ENCODE measurements around the gene CFAP54.

GRCh38 chr12:96743606-96744005 lies 254.2 kb downstream of the CFAP54 start:
- TF ChIP-seq EP300 (IDR thresholded peaks at IDR 0.05) = no peak
- TF ChIP-seq POLR2A (IDR thresholded peaks at IDR 0.05) = no peak

Measured in suprapubic skin (tissue), 2 donors.